Measurements from ENCODE around the gene DENND1B.

DNA sequence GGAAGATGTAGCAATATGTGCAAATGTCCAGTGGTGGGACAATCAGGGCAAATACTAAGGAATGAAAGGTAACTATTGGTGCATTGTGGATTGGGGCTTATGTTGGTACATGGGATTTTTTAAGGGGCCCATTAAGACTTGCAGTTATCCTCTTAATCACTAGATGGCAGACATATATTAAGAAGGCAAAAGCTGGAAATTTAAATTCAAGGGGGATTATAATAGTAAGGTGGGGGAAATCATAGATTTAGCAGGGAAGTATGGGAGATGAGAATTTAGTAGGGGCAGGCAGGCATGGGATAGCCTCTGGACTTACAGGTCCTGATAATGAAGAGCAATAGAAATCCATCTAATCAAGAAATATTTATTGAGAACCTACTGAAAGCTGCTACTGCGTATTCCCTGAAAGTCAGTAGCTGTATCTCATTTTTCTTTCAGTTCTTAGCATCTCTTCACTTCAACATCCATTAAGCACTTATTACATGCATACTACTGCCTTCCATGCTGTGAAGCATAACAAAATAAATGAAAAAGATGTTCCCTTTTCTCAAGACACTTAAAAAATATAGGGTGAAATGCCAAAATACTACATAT, 255.4 kb downstream of the DENND1B start:
- TF ChIP-seq, protein P1, sequence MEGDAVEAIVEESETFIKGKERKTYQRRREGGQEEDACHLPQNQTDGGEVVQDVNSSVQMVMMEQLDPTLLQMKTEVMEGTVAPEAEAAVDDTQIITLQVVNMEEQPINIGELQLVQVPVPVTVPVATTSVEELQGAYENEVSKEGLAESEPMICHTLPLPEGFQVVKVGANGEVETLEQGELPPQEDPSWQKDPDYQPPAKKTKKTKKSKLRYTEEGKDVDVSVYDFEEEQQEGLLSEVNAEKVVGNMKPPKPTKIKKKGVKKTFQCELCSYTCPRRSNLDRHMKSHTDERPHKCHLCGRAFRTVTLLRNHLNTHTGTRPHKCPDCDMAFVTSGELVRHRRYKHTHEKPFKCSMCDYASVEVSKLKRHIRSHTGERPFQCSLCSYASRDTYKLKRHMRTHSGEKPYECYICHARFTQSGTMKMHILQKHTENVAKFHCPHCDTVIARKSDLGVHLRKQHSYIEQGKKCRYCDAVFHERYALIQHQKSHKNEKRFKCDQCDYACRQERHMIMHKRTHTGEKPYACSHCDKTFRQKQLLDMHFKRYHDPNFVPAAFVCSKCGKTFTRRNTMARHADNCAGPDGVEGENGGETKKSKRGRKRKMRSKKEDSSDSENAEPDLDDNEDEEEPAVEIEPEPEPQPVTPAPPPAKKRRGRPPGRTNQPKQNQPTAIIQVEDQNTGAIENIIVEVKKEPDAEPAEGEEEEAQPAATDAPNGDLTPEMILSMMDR (conservative IDR thresholded peaks at IDR 0.05): peak; percentile 63
- TF ChIP-seq EZH2 (IDR thresholded peaks at IDR 0.05; ENCODE audit: low read depth): no peak
